PC-3 (cell line): Measurements from ENCODE around the gene KCNH3.

Source experiments
- CTCF ChIP-seq: fragments of 300-600 bp; sonication (generic); conservative IDR thresholded peaks from 2 replicates; pipeline ENCODE4 v1.5.1; 2017; ENCODE audit warnings: antibody characterized with exemption, low read depth, mild to moderate bottlenecking, low read length
- EZH2phosphoT487 ChIP-seq: fragments of 300-600 bp; sonication (generic); IDR thresholded peaks from 2 replicates; pipeline ENCODE4 v1.6.1; 2018; ENCODE audit warnings: mild to moderate bottlenecking, antibody characterized with exemption, low read length, borderline replicate concordance

- no peak for TF ChIP-seq CTCF
- TF ChIP-seq EZH2phosphoT487: no peak
Observed at GRCh38 chr12:49582201-49582600, 43.4 kb downstream of the KCNH3 start.
